Measurements from ENCODE around the gene FILIP1.

The FILIP1 gene

DNA sequence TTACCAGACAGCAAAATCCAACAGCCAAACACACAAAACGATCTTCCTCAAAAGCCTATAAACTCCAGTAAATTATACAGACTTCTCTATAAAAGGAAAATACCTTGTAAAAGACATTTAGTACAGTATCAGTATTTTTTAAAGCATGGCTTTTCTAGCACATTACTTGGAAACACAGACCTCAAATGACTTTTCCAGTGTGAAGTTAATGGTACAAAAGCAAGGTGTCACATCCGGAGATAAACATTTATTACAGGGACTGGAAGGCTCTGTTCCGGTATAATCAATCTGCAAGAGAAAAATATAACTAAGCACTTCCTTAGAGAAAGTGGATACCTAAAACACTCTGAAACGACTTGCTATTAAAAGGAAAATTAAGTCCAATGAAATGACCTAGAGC is 226.1 kb downstream of the FILIP1 start:
- H3K9ac ChIP-seq (ENCODE audit: low read length): peak overlapping the region; percentile 63

DNA sequence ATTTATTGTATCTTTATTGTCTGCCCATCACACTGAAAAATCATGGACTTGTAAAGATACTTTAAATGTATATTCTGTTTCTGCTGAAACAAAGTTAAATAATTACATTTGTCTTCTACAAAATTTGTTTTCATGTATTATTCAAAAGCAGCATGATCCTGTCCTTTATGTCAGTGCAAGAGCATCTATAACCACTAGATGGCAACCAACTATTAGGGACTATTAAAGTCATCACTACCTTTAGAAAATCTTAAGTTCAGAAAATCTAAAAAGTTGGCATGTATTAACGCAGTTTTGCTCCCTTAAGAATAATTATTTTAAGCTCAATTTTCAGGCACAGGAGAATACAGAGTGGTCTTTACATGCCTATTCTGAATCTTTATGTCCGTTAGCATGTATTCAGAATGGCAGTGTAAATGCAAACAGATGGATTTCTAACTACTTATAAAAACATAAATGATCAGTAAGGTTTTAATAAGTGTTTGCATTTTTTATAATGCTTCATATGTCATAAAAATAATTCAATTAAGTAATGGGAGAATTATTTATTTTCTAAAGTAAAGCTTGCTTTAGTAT is 226.8 kb downstream of the FILIP1 start:
- Histone ChIP-seq H3K9me3 (ENCODE audit: control insufficient read depth, low read depth, low read length) (no peaks in the 10 kb centered on the region), H3K27ac (ENCODE audit: low read length) (no peak overlapping the region), H3K36me3 (ENCODE audit: control insufficient read depth, low read depth, low read length) (peaks cover 19% of the 10 kb centered on the region), H3K9ac (ENCODE audit: low read length) (no peak overlapping the region), H3K4me3 (ENCODE audit: low read length) (no peak overlapping the region), H3K4me1 (ENCODE audit: control insufficient read depth, low read depth, low read length) (peaks cover 27% of the 10 kb centered on the region), H3K27me3 (ENCODE audit: control insufficient read depth, insufficient read depth, low read length) (no peaks in the 10 kb centered on the region)

More for the DNA sequence above, 226.1 kb downstream of the FILIP1 start:
- H3K4me1 ChIP-seq (ENCODE audit: control insufficient read depth, low read depth, low read length): peaks cover 27% of the 10 kb centered on the region
- H3K27me3 ChIP-seq (ENCODE audit: control insufficient read depth, insufficient read depth, low read length): no peaks in the 10 kb centered on the region
- peaks cover 19% of the 10 kb centered on the region for H3K36me3 ChIP-seq (ENCODE audit: control insufficient read depth, low read depth, low read length)
- peaks cover 1% of the 10 kb centered on the region for H3K9me3 ChIP-seq (ENCODE audit: control insufficient read depth, low read depth, low read length)
- peak overlapping the region; percentile 49 for H3K27ac ChIP-seq (ENCODE audit: low read length)
- H3K4me3 ChIP-seq (ENCODE audit: low read length): peak overlapping the region; percentile 45

DNA sequence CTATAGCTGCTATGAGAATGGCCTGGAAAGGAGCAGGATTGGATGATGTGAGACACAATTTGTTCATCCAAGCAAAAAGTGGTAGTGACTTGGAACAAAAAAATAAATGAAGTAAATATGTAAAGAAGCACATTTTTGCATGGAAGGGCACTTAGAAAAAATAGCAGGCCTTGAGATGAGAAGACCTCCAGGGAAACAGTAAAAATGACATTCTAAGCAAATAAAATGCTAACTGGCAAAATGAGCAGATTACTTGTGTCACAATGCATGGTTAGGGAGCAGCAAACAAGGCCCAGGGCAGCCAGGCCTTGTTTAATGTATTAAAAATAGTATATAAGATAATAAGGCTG is 230.2 kb downstream of the FILIP1 start:
- Histone ChIP-seq H3K36me3 (ENCODE audit: control insufficient read depth, low read depth, low read length) (peaks cover 40% of the 10 kb centered on the region), H3K9ac (ENCODE audit: low read length) (no peak overlapping the region), H3K4me1 (ENCODE audit: control insufficient read depth, low read depth, low read length) (peaks cover 20% of the 10 kb centered on the region), H3K27ac (ENCODE audit: low read length) (no peak overlapping the region), H3K27me3 (ENCODE audit: control insufficient read depth, insufficient read depth, low read length) (no peaks in the 10 kb centered on the region), H3K9me3 (ENCODE audit: control insufficient read depth, low read depth, low read length) (no peaks in the 10 kb centered on the region), H3K4me3 (ENCODE audit: low read length) (no peak overlapping the region)

- H3K9ac ChIP-seq (ENCODE audit: low read length): no peak overlapping the region
- H3K27me3 ChIP-seq (ENCODE audit: control insufficient read depth, insufficient read depth, low read length): no peaks in the 10 kb centered on the region
- no peak overlapping the region for H3K27ac ChIP-seq (ENCODE audit: low read length)
- no peaks in the 10 kb centered on the region for H3K9me3 ChIP-seq (ENCODE audit: control insufficient read depth, low read depth, low read length)
- H3K36me3 ChIP-seq (ENCODE audit: control insufficient read depth, low read depth, low read length): peaks cover 40% of the 10 kb centered on the region
- peaks cover 15% of the 10 kb centered on the region for H3K4me1 ChIP-seq (ENCODE audit: control insufficient read depth, low read depth, low read length)
- no peak overlapping the region for H3K4me3 ChIP-seq (ENCODE audit: low read length)
These were observed 230.7 kb downstream of the FILIP1 start for GRCh38 chr6:75262716-75263400.

DNA sequence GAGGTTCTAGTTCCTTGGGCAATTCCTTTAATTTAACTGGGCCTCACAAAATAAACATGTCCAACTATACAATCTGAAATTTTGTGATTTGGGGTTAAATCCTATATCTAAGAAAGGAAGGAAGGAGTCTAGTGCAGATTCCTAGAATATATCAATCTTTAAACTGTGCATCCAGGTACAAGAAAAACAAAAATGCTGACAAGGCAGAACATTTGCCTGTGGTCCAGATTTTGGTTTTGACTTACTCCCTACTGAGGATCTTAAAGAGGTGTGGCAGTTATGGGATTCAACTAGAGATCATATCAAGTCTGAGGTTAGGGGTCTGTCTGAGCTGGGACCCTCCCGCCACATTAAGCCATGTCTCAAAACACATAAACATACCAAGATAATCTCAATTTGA is 232.3 kb downstream of the FILIP1 start:
- H3K36me3 ChIP-seq (ENCODE audit: control insufficient read depth, low read depth, low read length): peaks cover 44% of the 10 kb centered on the region
- no peak overlapping the region for H3K27ac ChIP-seq (ENCODE audit: low read length)
- no peaks in the 10 kb centered on the region for H3K9me3 ChIP-seq (ENCODE audit: control insufficient read depth, low read depth, low read length)
- peaks cover under 1% of the 10 kb centered on the region for H3K4me1 ChIP-seq (ENCODE audit: control insufficient read depth, low read depth, low read length)
- H3K4me3 ChIP-seq (ENCODE audit: low read length): no peak overlapping the region
- no peaks in the 10 kb centered on the region for H3K27me3 ChIP-seq (ENCODE audit: control insufficient read depth, insufficient read depth, low read length)
- H3K9ac ChIP-seq (ENCODE audit: low read length): no peak overlapping the region

GRCh38 chr6:75257343-75258087 is 236.1 kb downstream of the FILIP1 start:
- H3K4me3 ChIP-seq (ENCODE audit: low read length): no peak overlapping the region
- peaks cover 35% of the 10 kb centered on the region for H3K36me3 ChIP-seq (ENCODE audit: control insufficient read depth, low read depth, low read length)
- no peak overlapping the region for H3K9ac ChIP-seq (ENCODE audit: low read length)
- no peaks in the 10 kb centered on the region for H3K4me1 ChIP-seq (ENCODE audit: control insufficient read depth, low read depth, low read length)
- H3K9me3 ChIP-seq (ENCODE audit: control insufficient read depth, low read depth, low read length): no peaks in the 10 kb centered on the region
- no peaks in the 10 kb centered on the region for H3K27me3 ChIP-seq (ENCODE audit: control insufficient read depth, insufficient read depth, low read length)
- no peak overlapping the region for H3K27ac ChIP-seq (ENCODE audit: low read length)

GRCh38 chr6:75250552-75250951 is 243.0 kb downstream of the FILIP1 start:
- no peak overlapping the region for H3K9ac ChIP-seq (ENCODE audit: low read length)
- peaks cover 2% of the 10 kb centered on the region for H3K36me3 ChIP-seq (ENCODE audit: control insufficient read depth, low read depth, low read length)
- no peak overlapping the region for H3K27ac ChIP-seq (ENCODE audit: low read length)
- no peaks in the 10 kb centered on the region for H3K27me3 ChIP-seq (ENCODE audit: control insufficient read depth, insufficient read depth, low read length)
- H3K4me3 ChIP-seq (ENCODE audit: low read length): no peak overlapping the region
- no peaks in the 10 kb centered on the region for H3K9me3 ChIP-seq (ENCODE audit: control insufficient read depth, low read depth, low read length)
- peaks cover 15% of the 10 kb centered on the region for H3K4me1 ChIP-seq (ENCODE audit: control insufficient read depth, low read depth, low read length)

DNA sequence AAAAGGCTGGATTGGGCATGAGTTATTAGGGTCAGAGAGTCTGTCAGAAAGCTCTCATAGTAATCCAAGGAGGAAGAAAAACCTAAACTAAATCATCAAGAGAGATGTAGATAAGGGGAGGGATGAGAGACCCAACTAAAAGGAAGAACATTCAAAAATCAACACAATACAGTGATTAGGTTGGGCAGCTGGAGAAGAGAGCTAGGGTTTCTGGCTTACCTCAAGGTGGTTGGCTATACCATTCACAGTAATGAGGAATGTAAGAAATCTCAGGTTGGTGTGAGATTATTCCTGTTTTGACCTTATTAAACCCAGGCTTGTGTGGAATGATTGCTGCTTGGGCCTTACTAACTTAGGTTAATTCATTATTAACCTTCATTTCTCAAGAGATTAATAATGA is 243.8 kb downstream of the FILIP1 start:
- Histone ChIP-seq H3K9me3 (ENCODE audit: control insufficient read depth, low read depth, low read length) (no peaks in the 10 kb centered on the region), H3K36me3 (ENCODE audit: control insufficient read depth, low read depth, low read length) (no peaks in the 10 kb centered on the region), H3K27me3 (ENCODE audit: control insufficient read depth, insufficient read depth, low read length) (no peaks in the 10 kb centered on the region), H3K4me3 (ENCODE audit: low read length) (no peak overlapping the region), H3K9ac (ENCODE audit: low read length) (no peak overlapping the region), H3K27ac (ENCODE audit: low read length) (no peak overlapping the region), H3K4me1 (ENCODE audit: control insufficient read depth, low read depth, low read length) (peaks cover 15% of the 10 kb centered on the region)

DNA sequence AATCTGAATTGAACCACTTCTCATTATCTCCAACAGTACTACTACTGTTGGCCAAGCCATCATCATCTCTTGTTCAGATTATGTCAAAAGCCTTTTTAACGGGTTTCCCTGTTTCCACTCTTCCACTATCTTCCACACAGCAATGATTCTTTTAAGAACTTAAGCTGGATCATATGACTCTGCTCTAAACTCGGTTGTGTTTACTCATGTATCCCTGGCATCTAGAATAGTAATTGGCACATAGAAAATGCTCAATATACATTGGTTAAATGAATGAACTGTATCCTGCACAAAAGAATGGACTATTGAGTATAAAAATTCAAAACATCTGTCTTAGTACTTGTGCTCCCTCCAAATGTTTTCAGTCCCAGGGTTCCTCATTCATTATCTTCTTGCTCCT is 247.2 kb downstream of the FILIP1 start:
- H3K9me3 ChIP-seq (ENCODE audit: control insufficient read depth, low read depth, low read length): no peaks in the 10 kb centered on the region

GRCh38 chr6:75244063-75244584 is 249.5 kb downstream of the FILIP1 start:
- peak overlapping the region; percentile 75 for H3K9ac ChIP-seq (ENCODE audit: low read length)
- peaks cover 11% of the 10 kb centered on the region for H3K36me3 ChIP-seq (ENCODE audit: control insufficient read depth, low read depth, low read length)
- H3K4me1 ChIP-seq (ENCODE audit: control insufficient read depth, low read depth, low read length): peaks cover 4% of the 10 kb centered on the region
- H3K9me3 ChIP-seq (ENCODE audit: control insufficient read depth, low read depth, low read length): no peaks in the 10 kb centered on the region
- H3K4me3 ChIP-seq (ENCODE audit: low read length): peak overlapping the region; percentile 71
- H3K27me3 ChIP-seq (ENCODE audit: control insufficient read depth, insufficient read depth, low read length): no peaks in the 10 kb centered on the region
- H3K27ac ChIP-seq (ENCODE audit: low read length): peak overlapping the region; percentile 66

More for the DNA sequence above, 247.2 kb downstream of the FILIP1 start:
- Histone ChIP-seq H3K27me3 (ENCODE audit: control insufficient read depth, insufficient read depth, low read length) (no peaks in the 10 kb centered on the region), H3K4me3 (ENCODE audit: low read length) (no peak overlapping the region), H3K9ac (ENCODE audit: low read length) (no peak overlapping the region), H3K36me3 (ENCODE audit: control insufficient read depth, low read depth, low read length) (no peaks in the 10 kb centered on the region), H3K4me1 (ENCODE audit: control insufficient read depth, low read depth, low read length) (peaks cover 18% of the 10 kb centered on the region), H3K27ac (ENCODE audit: low read length) (no peak overlapping the region)

GRCh38 chr6:75243333-75244062 is 250.1 kb downstream of the FILIP1 start, which contains the start of gene COX7A2:
Gene COX7A2, minus strand, starts transcription at chr6:75243801. Its CDS starts 67 bp downstream, at chr6:75243734.
- Histone ChIP-seq H3K4me1 (ENCODE audit: control insufficient read depth, low read depth, low read length) (peaks cover 3% of the 10 kb centered on the region), H3K27me3 (ENCODE audit: control insufficient read depth, insufficient read depth, low read length) (no peaks in the 10 kb centered on the region), H3K4me3 (ENCODE audit: low read length) (peak within 1 kb of the TSS; percentile 71), H3K27ac (ENCODE audit: low read length) (peak within 1 kb of the TSS; percentile 66), H3K9me3 (ENCODE audit: control insufficient read depth, low read depth, low read length) (no peaks in the 10 kb centered on the region), H3K9ac (ENCODE audit: low read length) (peak within 1 kb of the TSS; percentile 75), H3K36me3 (ENCODE audit: control insufficient read depth, low read depth, low read length) (peaks cover 15% of the 10 kb centered on the region)

Measured in iPS-18a (cell line).